ENCODE results near the gene BANF1. TPM values are rescaled to one million over a fixed set of nuclear protein-coding genes. Genes with fewer than 3 reads are reported as not detected.

BANF1 gene
- total RNA-seq, 2 donors from 2014 or later: 44.4 to 62.3 TPM

GRCh38 chr11:65958774-65959420 is 43.4 kb upstream of the BANF1 start:
- no peak overlapping the region for H3K4me3 ChIP-seq
- H3K27me3 ChIP-seq: no peaks in the 10 kb centered on the region
- H3K4me1 ChIP-seq: peaks cover 24% of the 10 kb centered on the region
- no peaks in the 10 kb centered on the region for H3K9me3 ChIP-seq
- DNase-seq: no peak
- no peak overlapping the region for H3K27ac ChIP-seq
- no peaks in the 10 kb centered on the region for H3K36me3 ChIP-seq (replicated peaks in 1 of 2; ENCODE audit: insufficient read depth in 1 of 2, low read depth in 2 of 2)
- ATAC-seq: no peak
- WGBS, 2 donors: 68 to 78% methylated on average over 4 to 17 of the region's 17 CpGs
- TF ChIP-seq CTCF (IDR thresholded peaks at IDR 0.05) (no peak), POLR2A (IDR thresholded peaks at IDR 0.05) (no peak)
- intact Hi-C loops (cut with DNase I): loop anchor here (5.0 kb wide), 1 partner anchor 37 kb away; no protein-coding TSS in a partner anchor

- intact Hi-C loops (cut with DNase I): no loop called here
- Histone ChIP-seq H3K4me1 (peaks cover 26% of the 10 kb centered on the region), H3K27me3 (no peaks in the 10 kb centered on the region), H3K27ac (peak overlapping the region; percentile 30 to 89 (median 72)), H3K9me3 (no peaks in the 10 kb centered on the region), H3K36me3 (replicated peaks in 1 of 2; ENCODE audit: insufficient read depth in 1 of 2, low read depth in 2 of 2) (peaks cover 0 to 10% of the 10 kb centered on the region in 2 donors), H3K4me3 (peak overlapping the region; percentile 98 to 99)
- ATAC-seq (no peak), DNase-seq (no peak)
- 31 to 41% methylated on average over 12 to 16 of the region's 16 CpGs for WGBS, 2 donors
- no peak for TF ChIP-seq POLR2A (IDR thresholded peaks at IDR 0.05)
- TF ChIP-seq CTCF (IDR thresholded peaks at IDR 0.05): no peak
Measured at GRCh38 chr11:65960824-65961266, 41.5 kb upstream of the BANF1 start.

GRCh38 chr11:65961267-65962140 is 40.8 kb upstream of the BANF1 start, which contains the start of gene SART1:
Gene SART1, plus strand, starts transcription at chr11:65961734. Its CDS starts 47 bp downstream, at chr11:65961781.
- Histone ChIP-seq H3K27ac (peak within 1 kb of the TSS; percentile 37 to 89 (median 72)), H3K4me3 (peak within 1 kb of the TSS; percentile 98 to 99), H3K9me3 (no peaks in the 10 kb centered on the region), H3K27me3 (no peaks in the 10 kb centered on the region), H3K4me1 (peaks cover 26% of the 10 kb centered on the region), H3K36me3 (replicated peaks in 1 of 2; ENCODE audit: insufficient read depth in 1 of 2, low read depth in 2 of 2) (peaks cover 4 to 15% of the 10 kb centered on the region in 2 donors)
- peak in 1 of 7 experiments; percentile 37 for TF ChIP-seq CTCF (IDR thresholded peaks at IDR 0.05)
- TF ChIP-seq POLR2A (IDR thresholded peaks at IDR 0.05): peak; percentile 47 to 77 (median 75)
- ATAC-seq (peak; percentile 98), DNase-seq (peak; percentile 93 to 97 (median 96))
- intact Hi-C loops (cut with DNase I): no loop called here
- 0 to 1% methylated on average over 26 to 80 of the region's 97 CpGs for WGBS, 2 donors

- H3K27me3 ChIP-seq: no peaks in the 10 kb centered on the region
- ATAC-seq: no peak
- intact Hi-C loops (cut with DNase I): no loop called here
- peaks cover 8 to 22% of the 10 kb centered on the region in 2 donors for H3K36me3 ChIP-seq (replicated peaks in 1 of 2; ENCODE audit: insufficient read depth in 1 of 2, low read depth in 2 of 2)
- peak overlapping the region; percentile 98 to 99 for H3K4me3 ChIP-seq
- TF ChIP-seq POLR2A (IDR thresholded peaks at IDR 0.05): no peak
- H3K4me1 ChIP-seq: peaks cover 26% of the 10 kb centered on the region
- peak overlapping the region in 3 of 4 donors; percentile 37 to 89 (median 60) for H3K27ac ChIP-seq
- no peaks in the 10 kb centered on the region for H3K9me3 ChIP-seq
- 0 to 1% methylated on average over 8 to 13 of the region's 13 CpGs for WGBS, 2 donors
- no peak for DNase-seq
Measured at GRCh38 chr11:65962141-65962564, 40.1 kb upstream of the BANF1 start.

GRCh38 chr11:65964906-65965305 is 37.4 kb upstream of the BANF1 start:
- peaks cover 26% of the 10 kb centered on the region for H3K4me1 ChIP-seq
- intact Hi-C loops (cut with DNase I): no loop called here
- no peak overlapping the region for H3K4me3 ChIP-seq
- peaks cover 11 to 39% of the 10 kb centered on the region in 2 donors for H3K36me3 ChIP-seq (replicated peaks in 1 of 2; ENCODE audit: insufficient read depth in 1 of 2, low read depth in 2 of 2)
- no peak overlapping the region for H3K27ac ChIP-seq
- DNase-seq (no peak), ATAC-seq (no peak)
- WGBS, 2 donors: 77 to 80% methylated on average over 5 to 9 of the region's 10 CpGs
- no peaks in the 10 kb centered on the region for H3K27me3 ChIP-seq
- TF ChIP-seq CTCF (IDR thresholded peaks at IDR 0.05): no peak
- no peak for TF ChIP-seq POLR2A (IDR thresholded peaks at IDR 0.05)
- H3K9me3 ChIP-seq: no peaks in the 10 kb centered on the region

Measured in body of pancreas (tissue), 4 donors.